GM12864 (cell line): Measurements from ENCODE around the gene ZNF836.
A peak's percentile ranks its signal among the peaks of the same experiment; 100 is the strongest.

Experiments used
- DNase-seq: peaks from one replicate; pipeline ENCODE4 v3.0.0-alpha.2; 2011; ENCODE audit warnings: low read depth
- H3K4me3 ChIP-seq: 2 replicates; pipeline ENCODE4 v1.5.1; 2011; ENCODE audit warnings: mild to moderate bottlenecking, low read depth, low read length, control low read depth
- CTCF ChIP-seq: IDR thresholded peaks from 2 replicates; pipeline ENCODE4 v1.5.1; 2011; ENCODE audit warnings: low read depth, mild to moderate bottlenecking, moderate library complexity, low read length, control low read depth, inconsistent platforms; ENCODE audit errors: missing control alignments

Gene ZNF836

GRCh38 chr19:52155596-52156359 lies 15.6 kb downstream of the ZNF836 start:
- DNase-seq, result no peak
- no peak for TF ChIP-seq CTCF
- H3K4me3 ChIP-seq, result no peak overlapping the region

GRCh38 chr19:52148256-52148655 lies 23.2 kb downstream of the ZNF836 start:
- DNase-seq, result no peak
- no peak overlapping the region for H3K4me3 ChIP-seq
- TF ChIP-seq CTCF, result no peak

DNA sequence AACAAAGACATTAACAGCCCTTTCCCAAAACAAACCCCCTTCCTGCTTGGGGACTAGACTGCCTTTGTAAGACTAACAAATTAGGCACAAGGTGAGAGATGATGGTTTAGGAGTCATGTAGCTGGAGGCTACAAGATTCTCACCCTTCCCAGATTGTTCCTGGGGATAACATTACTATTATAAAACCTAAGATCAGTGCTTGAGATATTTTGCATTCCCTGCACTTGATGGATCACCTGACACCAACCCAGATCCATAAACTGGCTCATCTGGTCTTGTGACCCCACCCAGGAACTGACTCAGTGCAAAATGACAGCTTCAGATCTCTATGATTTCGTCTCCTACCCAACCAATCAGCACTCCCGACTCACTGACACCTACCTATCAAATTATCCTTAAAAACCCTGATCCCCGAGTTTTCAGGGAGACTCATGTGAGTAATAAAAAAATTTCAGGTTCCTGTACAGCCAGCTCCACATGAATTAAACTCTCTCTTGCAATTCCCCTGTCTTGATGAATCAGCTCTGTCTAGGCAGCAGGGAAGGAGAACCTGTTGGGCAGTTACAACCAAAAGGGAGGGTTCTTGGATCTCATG lies 29.3 kb downstream of the ZNF836 start:
- H3K4me3 ChIP-seq, result no peak overlapping the region
- no peak for DNase-seq
- TF ChIP-seq CTCF, result no peak

DNA sequence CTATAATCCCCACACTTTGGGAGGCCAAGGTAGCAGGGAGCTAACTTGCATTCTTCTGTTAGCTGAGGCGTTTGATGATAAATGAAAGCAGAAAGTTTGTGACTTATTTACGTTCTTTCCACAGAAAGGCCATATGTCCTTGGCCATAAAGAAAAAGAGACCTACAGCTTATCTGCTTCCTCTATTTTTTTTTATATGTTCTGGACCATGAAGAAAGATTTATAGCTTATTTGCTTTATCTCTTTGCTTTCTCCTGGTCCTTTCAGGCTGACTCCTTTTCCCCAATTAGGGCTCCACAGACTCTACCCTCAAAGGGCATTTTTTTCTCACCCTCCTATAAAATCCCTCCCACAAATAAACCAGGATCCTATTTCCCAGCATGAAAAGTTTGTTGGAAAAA lies 30.2 kb downstream of the ZNF836 start:
- TF ChIP-seq CTCF, result no peak
- H3K4me3 ChIP-seq, result no peak overlapping the region
- DNase-seq, result no peak

- DNase-seq, result no peak
- peak overlapping the region; percentile 91; the same call in 1 of the 2 replicates for H3K4me3 ChIP-seq
Observed at GRCh38 chr19:52140032-52140710, 31.2 kb downstream of the ZNF836 start.

More at GRCh38 chr19:52140032-52140710, 31.2 kb downstream of the ZNF836 start:
- no peak for TF ChIP-seq CTCF
